Raji (cell line): Measurements from ENCODE around the gene LOXHD1.

Experiments used
- POLR2A ChIP-seq: IDR thresholded peaks from 2 replicates; pipeline ENCODE4 v1.6.1; 2011; ENCODE audit warnings: low read depth, low read length, control low read depth; ENCODE audit not compliant: insufficient read depth

LOXHD1 gene

GRCh38 chr18:46649071-46649862, 7.8 kb downstream of the LOXHD1 start:
- no peak for TF ChIP-seq POLR2A

GRCh38 chr18:46646468-46646867, 10.6 kb downstream of the LOXHD1 start:
- no peak for TF ChIP-seq POLR2A

DNA sequence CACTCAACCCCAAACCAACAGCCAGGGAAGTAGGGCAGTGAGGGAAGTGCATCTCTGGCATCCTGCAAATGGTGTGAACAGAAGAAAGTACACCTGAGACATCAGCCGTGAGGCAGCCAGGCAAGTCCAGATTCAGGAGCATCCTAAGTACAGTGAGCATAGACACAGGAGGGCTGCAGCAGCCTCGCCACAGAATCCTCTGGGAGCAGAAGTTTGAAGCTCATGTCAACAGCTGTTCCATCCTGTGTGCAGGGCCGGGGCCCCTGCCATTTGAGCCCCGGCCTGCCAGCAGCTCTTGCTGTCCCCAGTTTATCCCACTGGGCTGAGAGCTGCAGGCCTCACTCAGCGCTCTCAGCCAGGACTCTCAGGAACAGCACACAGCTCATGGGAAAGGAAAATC, 14.5 kb downstream of the LOXHD1 start:
- no peak for TF ChIP-seq POLR2A

GRCh38 chr18:46641917-46642316, 15.1 kb downstream of the LOXHD1 start:
- no peak for TF ChIP-seq POLR2A

- no peak for TF ChIP-seq POLR2A
These were observed 17.6 kb downstream of the LOXHD1 start for GRCh38 chr18:46639386-46639785.

DNA sequence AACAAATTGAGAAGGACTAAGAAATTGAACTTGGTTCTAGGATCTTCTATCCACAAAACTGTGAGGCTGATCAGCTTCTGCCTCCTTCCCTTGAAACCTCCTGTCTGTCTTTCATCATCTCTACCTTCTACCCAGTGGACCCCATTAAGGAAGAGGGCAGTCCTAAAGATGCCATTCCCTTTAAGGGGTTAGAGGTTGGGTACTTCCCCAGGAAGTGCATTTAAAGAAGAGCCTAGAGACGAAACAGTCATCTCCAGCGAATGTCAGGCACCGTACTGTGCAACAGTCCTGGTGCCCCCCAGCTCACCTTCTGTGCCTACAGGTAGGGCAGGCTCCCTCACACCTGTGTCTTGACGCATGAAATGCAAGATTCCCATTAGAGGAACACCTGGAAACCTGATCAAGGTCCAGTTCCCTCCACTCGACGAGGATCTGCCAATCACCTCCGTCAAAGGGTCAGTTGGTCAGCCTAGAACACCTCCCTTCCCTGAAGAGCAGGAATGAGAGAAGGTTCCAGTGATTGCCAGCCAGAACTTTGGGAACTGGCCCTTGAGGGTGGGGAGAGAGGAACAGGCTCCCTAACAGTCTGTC, 20.9 kb downstream of the LOXHD1 start:
- no peak for TF ChIP-seq POLR2A

- TF ChIP-seq POLR2A: no peak
These were observed 24.5 kb downstream of the LOXHD1 start for GRCh38 chr18:46632401-46633071.

DNA sequence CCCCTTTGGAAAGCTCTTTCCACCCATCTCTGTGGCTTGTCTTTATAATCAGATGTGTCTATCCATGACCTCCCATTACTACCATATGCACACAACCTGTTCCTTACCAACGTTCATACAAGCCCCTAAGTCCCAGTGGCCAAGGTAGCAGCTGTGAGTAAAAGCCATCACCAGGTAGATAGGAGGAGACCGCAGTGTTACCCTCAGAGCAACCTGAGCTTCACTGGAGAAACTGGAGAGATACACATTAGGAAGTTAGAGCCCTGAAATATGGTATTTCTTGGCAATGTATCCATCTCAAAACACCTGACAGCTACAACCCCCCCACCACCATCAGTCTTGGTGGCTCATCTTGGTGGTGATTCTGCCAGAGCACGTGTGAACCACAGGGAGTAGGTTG, 26.0 kb downstream of the LOXHD1 start:
- TF ChIP-seq POLR2A: no peak

DNA sequence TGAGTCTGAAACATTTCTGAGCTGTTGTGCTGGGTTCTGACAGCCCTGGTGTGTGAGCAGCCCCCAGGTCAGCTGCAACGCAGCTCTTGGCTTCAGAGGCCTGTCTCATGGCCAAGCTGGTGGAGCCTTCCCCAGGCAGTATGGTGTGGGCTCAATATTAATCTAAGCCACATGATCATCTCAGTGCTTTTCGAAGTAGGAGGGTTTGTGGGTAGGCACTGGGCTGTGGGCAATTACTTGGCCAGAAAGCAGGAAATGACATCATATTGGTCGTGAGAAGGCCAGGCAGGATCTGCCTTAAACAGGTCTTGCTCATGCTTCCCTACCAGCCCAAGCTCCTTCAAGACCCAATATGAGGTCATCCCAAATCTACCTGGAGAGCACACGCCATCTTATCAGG, 26.9 kb downstream of the LOXHD1 start:
- TF ChIP-seq POLR2A: no peak

DNA sequence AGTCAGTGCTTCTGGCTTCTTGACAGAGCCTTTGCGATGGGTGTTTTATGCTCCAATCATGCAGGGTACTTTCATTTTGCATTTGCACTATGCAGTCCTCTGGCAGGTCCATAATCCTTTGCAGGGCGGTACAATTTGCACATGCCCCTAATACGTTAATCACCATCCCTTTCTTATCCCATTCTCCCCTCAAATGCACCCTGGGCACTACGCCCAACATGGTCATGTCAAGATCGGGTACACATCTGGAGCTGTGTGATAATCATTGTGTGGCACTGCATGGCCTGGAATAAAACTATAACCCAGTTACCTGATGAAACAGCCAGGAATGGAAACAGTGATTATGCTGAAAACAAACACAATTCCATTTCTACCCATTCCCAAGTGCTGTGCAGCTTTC, 27.7 kb downstream of the LOXHD1 start:
- no peak for TF ChIP-seq POLR2A

GRCh38 chr18:46628206-46628605, 28.8 kb downstream of the LOXHD1 start:
- no peak for TF ChIP-seq POLR2A

- no peak for TF ChIP-seq POLR2A
These were observed 29.9 kb downstream of the LOXHD1 start for GRCh38 chr18:46627136-46627535.

GRCh38 chr18:46625069-46625468, 32.0 kb downstream of the LOXHD1 start:
- TF ChIP-seq POLR2A: no peak

DNA sequence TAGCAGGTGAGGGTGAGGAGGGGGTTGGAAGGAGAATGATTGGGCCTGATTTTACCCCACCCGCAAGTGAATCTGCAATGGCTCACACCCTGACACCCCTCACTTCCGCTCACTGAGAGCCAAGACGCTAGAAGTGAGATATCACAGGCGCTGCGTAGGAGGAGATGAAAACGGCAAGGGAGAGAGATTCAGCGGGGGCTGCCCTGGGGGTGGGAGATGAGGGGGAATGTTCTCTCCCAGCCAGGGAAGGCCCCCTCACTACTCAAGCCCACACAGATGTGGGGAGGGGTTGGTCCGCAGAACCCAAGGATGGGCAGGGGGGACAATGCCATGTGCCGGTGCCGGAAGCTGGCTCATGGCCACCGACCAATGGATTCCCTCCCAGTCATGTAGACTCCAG, 32.9 kb downstream of the LOXHD1 start:
- TF ChIP-seq POLR2A: no peak

DNA sequence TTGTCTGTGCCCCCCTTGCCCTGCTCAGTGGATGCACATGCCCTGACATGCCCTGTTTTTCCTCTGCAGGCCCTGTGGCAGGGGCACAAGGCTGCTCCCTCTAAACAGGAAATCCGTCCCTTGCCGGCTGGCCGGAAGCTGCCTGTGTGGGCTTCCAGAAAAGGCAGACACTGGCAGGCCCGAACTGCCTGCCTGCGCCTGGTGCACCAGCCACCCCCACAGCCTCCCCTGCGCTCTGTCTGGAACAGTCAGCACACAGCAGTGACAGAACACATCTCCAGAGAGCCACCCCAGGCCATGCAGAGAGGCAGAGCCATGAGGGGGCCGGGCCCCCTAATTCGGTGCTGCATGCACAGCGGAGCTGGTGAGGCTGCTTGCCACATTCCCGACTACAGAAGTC, 33.5 kb downstream of the LOXHD1 start:
- TF ChIP-seq POLR2A: no peak

DNA sequence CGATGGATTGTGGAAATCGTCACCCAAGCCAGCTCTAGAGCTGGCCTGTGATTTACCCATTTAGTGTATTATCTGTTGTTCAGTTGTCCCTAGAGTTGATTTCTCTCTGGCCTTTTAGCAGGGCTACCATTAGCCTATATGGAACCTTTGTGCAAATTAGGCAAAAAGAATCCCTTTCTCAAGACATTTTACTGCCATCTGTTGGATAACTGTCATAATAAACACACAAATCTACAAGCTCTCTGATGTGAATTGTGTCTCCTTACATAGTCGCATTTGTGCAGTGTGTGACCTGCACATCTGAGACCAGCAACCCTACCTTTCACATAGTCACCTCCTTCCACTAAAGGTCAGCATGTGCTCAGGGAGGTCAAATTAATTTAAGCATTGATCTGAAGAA, 34.0 kb downstream of the LOXHD1 start:
- TF ChIP-seq POLR2A: no peak
